ENCODE data around the gene AMIGO1.

Gene AMIGO1

DNA sequence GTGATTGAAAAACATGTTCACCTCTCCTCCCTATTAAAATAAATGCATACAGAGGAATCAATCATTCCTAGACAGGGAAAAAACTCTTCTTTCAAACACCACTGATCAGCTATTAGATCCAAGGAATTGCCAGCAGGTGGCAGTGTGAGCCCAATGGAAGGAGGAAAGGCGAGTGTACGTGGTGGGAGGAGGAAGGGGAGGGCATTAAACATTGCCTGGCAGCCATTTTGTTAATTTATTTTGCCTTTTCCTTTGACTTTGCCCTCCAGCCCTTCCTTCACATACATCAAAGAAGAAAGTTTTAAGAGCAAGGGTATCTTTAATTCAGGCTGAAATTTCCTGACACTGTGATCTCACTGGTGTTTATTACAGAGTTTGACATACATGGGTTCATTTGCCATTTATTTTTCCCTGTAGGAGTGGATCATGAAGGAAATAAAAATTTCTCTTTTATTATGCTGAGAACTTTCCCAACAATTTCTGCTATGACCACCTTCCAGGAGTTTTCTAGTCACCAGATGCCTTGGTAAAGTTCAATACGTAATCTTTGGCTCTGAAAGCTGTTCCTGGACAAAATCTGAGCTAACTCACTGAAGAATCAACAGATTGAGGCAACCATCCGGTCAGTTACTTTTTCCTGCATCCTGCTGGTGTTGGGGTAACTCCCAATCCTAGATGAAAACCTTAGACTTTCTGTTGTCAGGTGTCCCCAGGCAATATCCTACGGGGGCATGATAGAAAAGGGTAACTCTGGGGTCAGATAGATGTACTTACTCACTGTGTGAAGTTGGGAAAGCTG, 37.0 kb upstream of the AMIGO1 start:
- peak overlapping the region; percentile 72 to 97 for H3K27ac ChIP-seq
- TF ChIP-seq, protein P1, sequence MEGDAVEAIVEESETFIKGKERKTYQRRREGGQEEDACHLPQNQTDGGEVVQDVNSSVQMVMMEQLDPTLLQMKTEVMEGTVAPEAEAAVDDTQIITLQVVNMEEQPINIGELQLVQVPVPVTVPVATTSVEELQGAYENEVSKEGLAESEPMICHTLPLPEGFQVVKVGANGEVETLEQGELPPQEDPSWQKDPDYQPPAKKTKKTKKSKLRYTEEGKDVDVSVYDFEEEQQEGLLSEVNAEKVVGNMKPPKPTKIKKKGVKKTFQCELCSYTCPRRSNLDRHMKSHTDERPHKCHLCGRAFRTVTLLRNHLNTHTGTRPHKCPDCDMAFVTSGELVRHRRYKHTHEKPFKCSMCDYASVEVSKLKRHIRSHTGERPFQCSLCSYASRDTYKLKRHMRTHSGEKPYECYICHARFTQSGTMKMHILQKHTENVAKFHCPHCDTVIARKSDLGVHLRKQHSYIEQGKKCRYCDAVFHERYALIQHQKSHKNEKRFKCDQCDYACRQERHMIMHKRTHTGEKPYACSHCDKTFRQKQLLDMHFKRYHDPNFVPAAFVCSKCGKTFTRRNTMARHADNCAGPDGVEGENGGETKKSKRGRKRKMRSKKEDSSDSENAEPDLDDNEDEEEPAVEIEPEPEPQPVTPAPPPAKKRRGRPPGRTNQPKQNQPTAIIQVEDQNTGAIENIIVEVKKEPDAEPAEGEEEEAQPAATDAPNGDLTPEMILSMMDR (IDR thresholded peaks at IDR 0.05) = peak; percentile 88
- DNase-seq (ENCODE audit: low spot score) = no peak
- H3K4me3 ChIP-seq = peak overlapping the region; percentile 90

DNA sequence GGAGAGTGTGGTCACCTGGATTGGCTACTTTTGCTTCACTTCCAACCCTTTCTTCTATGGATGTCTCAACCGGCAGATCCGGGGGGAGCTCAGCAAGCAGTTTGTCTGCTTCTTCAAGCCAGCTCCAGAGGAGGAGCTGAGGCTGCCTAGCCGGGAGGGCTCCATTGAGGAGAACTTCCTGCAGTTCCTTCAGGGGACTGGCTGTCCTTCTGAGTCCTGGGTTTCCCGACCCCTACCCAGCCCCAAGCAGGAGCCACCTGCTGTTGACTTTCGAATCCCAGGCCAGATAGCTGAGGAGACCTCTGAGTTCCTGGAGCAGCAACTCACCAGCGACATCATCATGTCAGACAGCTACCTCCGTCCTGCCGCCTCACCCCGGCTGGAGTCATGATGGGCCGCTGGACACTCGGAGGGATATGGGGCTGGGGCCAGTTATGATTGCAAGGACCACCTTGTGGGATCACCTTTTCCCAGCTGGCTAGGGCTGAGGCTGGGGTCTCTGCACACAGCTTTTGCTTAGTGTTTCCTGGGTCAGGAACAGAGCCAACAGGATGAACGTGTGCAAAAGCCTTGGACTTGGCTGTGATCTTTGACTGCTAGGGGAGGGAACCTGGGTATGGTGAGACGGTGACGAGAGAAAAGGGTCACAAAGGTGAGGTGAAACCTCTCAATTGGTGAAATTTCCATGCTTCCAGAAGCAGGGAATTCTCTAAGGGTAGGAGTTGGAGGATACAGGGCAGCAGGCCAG, 34.6 kb upstream of the AMIGO1 start:
- no peak for DNase-seq (ENCODE audit: low spot score)
- TF ChIP-seq, protein P1 (IDR thresholded peaks at IDR 0.05) = no peak
- no peak overlapping the region for H3K27ac ChIP-seq
- no peak overlapping the region for H3K4me3 ChIP-seq

DNA sequence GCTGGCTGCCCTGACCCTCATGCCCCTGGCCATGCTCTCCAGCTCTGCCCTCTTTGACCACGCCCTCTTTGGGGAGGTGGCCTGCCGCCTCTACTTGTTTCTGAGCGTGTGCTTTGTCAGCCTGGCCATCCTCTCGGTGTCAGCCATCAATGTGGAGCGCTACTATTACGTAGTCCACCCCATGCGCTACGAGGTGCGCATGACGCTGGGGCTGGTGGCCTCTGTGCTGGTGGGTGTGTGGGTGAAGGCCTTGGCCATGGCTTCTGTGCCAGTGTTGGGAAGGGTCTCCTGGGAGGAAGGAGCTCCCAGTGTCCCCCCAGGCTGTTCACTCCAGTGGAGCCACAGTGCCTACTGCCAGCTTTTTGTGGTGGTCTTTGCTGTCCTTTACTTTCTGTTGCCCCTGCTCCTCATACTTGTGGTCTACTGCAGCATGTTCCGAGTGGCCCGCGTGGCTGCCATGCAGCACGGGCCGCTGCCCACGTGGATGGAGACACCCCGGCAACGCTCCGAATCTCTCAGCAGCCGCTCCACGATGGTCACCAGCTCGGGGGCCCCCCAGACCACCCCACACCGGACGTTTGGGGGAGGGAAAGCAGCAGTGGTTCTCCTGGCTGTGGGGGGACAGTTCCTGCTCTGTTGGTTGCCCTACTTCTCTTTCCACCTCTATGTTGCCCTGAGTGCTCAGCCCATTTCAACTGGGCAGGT, 33.9 kb upstream of the AMIGO1 start:
- TF ChIP-seq, protein P1 (IDR thresholded peaks at IDR 0.05) = no peak

DNA sequence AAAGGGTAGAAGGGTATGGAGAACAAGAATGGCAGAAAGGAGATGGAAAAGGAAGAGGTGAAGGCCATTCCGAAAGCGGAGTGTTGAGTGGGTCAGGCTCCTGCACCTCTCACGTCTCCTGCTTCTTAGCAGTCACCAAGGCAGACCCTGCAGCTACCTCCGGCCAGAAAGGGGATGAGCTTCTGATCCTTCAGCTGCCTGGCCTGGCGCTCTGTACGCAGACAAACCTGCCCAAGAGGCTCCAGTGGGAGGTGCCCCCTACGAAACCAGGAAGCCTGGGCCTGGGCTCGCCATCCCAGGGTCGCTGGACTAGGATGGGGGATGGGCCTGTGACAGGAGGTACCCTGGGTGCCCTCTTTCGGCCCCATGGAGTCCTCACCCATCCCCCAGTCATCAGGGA, 33.1 kb upstream of the AMIGO1 start:
- Histone ChIP-seq H3K4me3 (no peak overlapping the region), H3K27ac (no peak overlapping the region)

More for the DNA sequence above, 33.9 kb upstream of the AMIGO1 start:
- no peak overlapping the region for H3K4me3 ChIP-seq
- H3K27ac ChIP-seq = no peak overlapping the region
- DNase-seq (ENCODE audit: low spot score) = no peak

DNA sequence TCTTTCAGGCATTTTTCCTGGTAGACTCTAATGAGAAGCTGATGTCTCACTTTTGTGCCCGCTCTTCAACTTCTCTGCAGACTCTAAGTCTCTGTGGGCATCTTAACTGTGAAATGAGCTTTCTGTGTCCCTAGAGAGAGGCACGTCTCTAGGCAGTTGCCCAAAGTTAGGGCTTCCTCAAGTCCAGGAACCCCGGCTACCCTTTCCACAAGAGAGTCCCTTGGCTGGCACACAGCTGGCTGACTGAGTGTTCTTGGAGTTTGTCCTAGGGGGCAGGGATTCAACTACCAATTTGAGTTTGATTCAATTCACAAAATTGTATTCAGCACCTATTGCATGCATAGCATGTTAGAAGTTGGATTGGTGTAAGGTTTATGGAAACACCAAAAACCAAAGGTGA, 31.6 kb upstream of the AMIGO1 start:
- TF ChIP-seq, protein P1 (IDR thresholded peaks at IDR 0.05) = no peak
- no peak overlapping the region for H3K27ac ChIP-seq
- no peak for DNase-seq (ENCODE audit: low spot score)
- no peak overlapping the region for H3K4me3 ChIP-seq

More for the DNA sequence above, 33.1 kb upstream of the AMIGO1 start:
- TF ChIP-seq, protein P1 (IDR thresholded peaks at IDR 0.05) = no peak
- no peak for DNase-seq (ENCODE audit: low spot score)

DNA sequence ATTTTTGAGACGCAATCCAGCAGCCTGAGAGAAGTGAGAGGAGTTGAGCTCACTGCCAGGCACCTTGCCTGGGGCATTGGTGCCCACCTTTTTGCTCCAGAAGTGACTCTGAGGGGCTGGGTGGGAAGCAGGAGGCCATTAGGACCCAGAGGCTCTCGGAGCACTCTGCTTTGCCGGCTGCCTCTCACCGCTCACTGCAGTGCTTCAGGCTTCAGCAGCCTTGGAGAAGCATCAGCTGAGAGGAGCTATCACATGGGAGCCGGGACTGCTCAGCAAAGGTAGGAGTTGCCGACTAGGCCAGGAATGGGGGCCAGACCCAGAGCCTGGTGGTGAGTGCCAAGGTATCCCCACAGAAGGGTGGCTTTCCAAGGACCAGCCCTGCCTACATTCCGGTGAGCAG, 30.1 kb upstream of the AMIGO1 start, which contains the start of gene GPR61:
GPR61 (plus strand) TSS at position 197 of the 400 bp plus-strand sequence. CDS start 3,151 bp downstream, outside the sequence.
- DNase-seq (ENCODE audit: low spot score) = no peak
- H3K4me3 ChIP-seq = no peak within 1 kb of the TSS
- TF ChIP-seq, protein P1 (IDR thresholded peaks at IDR 0.05) = no peak
- no peak within 1 kb of the TSS for H3K27ac ChIP-seq

Measured in coronary artery (tissue), 2 donors.